HL-60 (cell line): ENCODE results near the gene PIK3R5.

Source experiments
- DNase-seq, 2 experiments: peaks; one replicate each; pipeline ENCODE4 v3.0.0-alpha.2; 2010 to 2020; ENCODE audit warnings: low read depth in 1 of 2, low spot score in 1 of 2
- H3K27ac ChIP-seq: fragments of 250-450 bp; sonication (Bioruptor Pico); replicated peaks from 2 replicates; pipeline ENCODE4 v1.5.1; 2020; ENCODE audit warnings: mild to moderate bottlenecking, moderate library complexity
- H3K27me3 ChIP-seq: fragments of 250-450 bp; sonication (Bioruptor Pico); 2 replicates; pipeline ENCODE4 v1.5.1; 2021; ENCODE audit warnings: mild to moderate bottlenecking, moderate library complexity; ENCODE audit not compliant: insufficient read depth, poor library complexity, severe bottlenecking
- H3K4me3 ChIP-seq: replicated peaks from 2 replicates; pipeline ENCODE4 v1.5.1; 2011; ENCODE audit warnings: mild to moderate bottlenecking, control low read depth, low read length; ENCODE audit not compliant: insufficient read depth
- GABPA ChIP-seq: IDR thresholded peaks from 2 replicates; pipeline ENCODE4 v1.6.1; 2012; ENCODE audit warnings: low read depth
- POLR2AphosphoS5 ChIP-seq: IDR thresholded peaks from 2 replicates; pipeline ENCODE4 v1.6.1; 2012; ENCODE audit warnings: low read depth
- SPI1 ChIP-seq: IDR thresholded peaks from 2 replicates; pipeline ENCODE4 v1.6.1; 2012; ENCODE audit warnings: low read depth, mild to moderate bottlenecking, borderline replicate concordance
- TF ChIP-seq, protein P1 (sequence below): IDR thresholded peaks from 2 replicates; pipeline ENCODE4 v1.6.1; 2012; ENCODE audit warnings: low read depth; ENCODE audit not compliant: insufficient replicate concordance
- TF ChIP-seq, protein P2 (sequence below): IDR thresholded peaks from one replicate; pipeline ENCODE4 v1.5.1; 2011; ENCODE audit warnings: low read length, control low read depth, inconsistent platforms; ENCODE audit not compliant: insufficient read depth

PIK3R5 gene

GRCh38 chr17:8832711-8833352, 132.7 kb downstream of the PIK3R5 start:
- no peaks in the 10 kb centered on the region for H3K27me3 ChIP-seq
- H3K4me3 ChIP-seq = no peak overlapping the region
- TF ChIP-seq, protein P1, sequence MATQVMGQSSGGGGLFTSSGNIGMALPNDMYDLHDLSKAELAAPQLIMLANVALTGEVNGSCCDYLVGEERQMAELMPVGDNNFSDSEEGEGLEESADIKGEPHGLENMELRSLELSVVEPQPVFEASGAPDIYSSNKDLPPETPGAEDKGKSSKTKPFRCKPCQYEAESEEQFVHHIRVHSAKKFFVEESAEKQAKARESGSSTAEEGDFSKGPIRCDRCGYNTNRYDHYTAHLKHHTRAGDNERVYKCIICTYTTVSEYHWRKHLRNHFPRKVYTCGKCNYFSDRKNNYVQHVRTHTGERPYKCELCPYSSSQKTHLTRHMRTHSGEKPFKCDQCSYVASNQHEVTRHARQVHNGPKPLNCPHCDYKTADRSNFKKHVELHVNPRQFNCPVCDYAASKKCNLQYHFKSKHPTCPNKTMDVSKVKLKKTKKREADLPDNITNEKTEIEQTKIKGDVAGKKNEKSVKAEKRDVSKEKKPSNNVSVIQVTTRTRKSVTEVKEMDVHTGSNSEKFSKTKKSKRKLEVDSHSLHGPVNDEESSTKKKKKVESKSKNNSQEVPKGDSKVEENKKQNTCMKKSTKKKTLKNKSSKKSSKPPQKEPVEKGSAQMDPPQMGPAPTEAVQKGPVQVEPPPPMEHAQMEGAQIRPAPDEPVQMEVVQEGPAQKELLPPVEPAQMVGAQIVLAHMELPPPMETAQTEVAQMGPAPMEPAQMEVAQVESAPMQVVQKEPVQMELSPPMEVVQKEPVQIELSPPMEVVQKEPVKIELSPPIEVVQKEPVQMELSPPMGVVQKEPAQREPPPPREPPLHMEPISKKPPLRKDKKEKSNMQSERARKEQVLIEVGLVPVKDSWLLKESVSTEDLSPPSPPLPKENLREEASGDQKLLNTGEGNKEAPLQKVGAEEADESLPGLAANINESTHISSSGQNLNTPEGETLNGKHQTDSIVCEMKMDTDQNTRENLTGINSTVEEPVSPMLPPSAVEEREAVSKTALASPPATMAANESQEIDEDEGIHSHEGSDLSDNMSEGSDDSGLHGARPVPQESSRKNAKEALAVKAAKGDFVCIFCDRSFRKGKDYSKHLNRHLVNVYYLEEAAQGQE = no peak
- no peak for TF ChIP-seq POLR2AphosphoS5
- TF ChIP-seq SPI1 = no peak
- no peak for TF ChIP-seq GABPA
- TF ChIP-seq, protein P2, sequence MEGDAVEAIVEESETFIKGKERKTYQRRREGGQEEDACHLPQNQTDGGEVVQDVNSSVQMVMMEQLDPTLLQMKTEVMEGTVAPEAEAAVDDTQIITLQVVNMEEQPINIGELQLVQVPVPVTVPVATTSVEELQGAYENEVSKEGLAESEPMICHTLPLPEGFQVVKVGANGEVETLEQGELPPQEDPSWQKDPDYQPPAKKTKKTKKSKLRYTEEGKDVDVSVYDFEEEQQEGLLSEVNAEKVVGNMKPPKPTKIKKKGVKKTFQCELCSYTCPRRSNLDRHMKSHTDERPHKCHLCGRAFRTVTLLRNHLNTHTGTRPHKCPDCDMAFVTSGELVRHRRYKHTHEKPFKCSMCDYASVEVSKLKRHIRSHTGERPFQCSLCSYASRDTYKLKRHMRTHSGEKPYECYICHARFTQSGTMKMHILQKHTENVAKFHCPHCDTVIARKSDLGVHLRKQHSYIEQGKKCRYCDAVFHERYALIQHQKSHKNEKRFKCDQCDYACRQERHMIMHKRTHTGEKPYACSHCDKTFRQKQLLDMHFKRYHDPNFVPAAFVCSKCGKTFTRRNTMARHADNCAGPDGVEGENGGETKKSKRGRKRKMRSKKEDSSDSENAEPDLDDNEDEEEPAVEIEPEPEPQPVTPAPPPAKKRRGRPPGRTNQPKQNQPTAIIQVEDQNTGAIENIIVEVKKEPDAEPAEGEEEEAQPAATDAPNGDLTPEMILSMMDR = no peak
- DNase-seq = no peak
- no peak overlapping the region for H3K27ac ChIP-seq

- TF ChIP-seq POLR2AphosphoS5 (no peak), SPI1 (no peak), GABPA (no peak)
- TF ChIP-seq, protein P2 = no peak
- TF ChIP-seq, protein P1 = no peak
- H3K27ac ChIP-seq = no peak overlapping the region
- no peak for DNase-seq
- no peak overlapping the region for H3K4me3 ChIP-seq
- H3K27me3 ChIP-seq = no peaks in the 10 kb centered on the region
Measured at GRCh38 chr17:8831234-8831849, 134.2 kb downstream of the PIK3R5 start.

DNA sequence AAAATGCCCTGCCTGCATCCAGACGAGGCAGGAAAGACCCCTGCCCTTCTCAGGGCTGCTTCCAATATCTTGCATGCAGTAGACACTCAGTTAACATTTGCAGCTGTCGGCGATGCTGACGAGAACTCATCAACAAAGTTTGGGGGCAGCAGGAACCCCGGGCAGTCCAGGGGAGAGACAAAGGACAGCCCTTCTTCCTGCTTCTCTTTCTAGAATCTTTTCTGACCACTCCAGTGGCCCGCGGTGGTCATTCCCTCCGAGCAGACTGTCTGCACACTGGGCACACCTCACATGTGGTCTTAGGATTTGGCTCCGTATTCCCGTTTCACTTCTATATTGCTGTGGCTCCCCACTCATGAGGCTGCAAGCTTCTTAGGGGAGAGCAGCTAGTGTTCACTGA, 135.4 kb downstream of the PIK3R5 start:
- no peaks in the 10 kb centered on the region for H3K27me3 ChIP-seq
- no peak overlapping the region for H3K4me3 ChIP-seq
- no peak for TF ChIP-seq SPI1
- no peak for TF ChIP-seq POLR2AphosphoS5
- TF ChIP-seq, protein P1 = no peak
- TF ChIP-seq, protein P2 = no peak
- no peak for TF ChIP-seq GABPA
- DNase-seq = no peak
- H3K27ac ChIP-seq = no peak overlapping the region
